GM12801 (cell line): ENCODE results near the gene ATP10A.

Experiments
- CTCF ChIP-seq: IDR thresholded peaks from one replicate; pipeline ENCODE4 v1.5.1; 2011; ENCODE audit warnings: control low read depth; ENCODE audit not compliant: insufficient read length; ENCODE audit errors: extremely low read depth

The ATP10A gene

GRCh38 chr15:25689592-25689991 lies 173.5 kb downstream of the ATP10A start:
- TF ChIP-seq CTCF: no peak

DNA sequence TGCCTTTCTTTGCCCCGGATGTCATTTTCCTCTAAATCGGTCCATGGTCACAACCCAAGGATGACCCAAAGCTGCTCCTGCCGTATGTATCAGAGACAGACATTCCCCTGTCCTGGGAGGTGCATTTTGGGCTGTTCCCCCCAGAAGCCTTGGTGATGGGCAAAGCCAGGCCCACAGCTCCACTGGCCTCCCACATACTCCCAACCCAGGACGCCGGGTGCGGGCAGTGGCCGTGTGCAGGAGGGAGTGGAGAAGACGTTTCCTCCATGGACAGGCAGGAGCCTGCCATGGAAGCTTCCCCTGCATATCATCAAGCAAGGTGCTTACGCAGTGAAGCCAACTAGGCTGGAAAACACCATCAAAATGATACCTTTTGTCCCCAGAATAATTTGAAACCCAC lies 175.0 kb downstream of the ATP10A start:
- TF ChIP-seq CTCF: no peak

DNA sequence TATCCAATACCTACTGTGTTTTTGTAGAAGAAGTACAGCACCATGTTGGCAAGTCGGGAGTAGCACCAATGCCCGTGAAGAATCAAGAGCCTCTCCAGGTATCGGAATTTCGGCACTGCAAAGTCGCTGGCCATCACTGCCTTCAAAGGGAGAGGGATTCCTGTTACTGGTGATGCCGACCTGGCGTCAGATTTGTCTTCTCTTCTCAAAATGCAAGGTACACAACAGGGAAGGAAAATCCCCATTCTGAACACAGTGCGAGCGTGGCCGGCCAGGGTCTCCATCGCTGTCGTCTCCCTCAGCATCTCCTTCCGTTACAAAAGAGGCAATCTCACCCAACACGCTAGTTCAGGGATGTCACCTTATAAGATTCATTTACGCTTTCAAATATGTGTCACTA lies 175.4 kb downstream of the ATP10A start:
- no peak for TF ChIP-seq CTCF

- TF ChIP-seq CTCF: no peak
Observed at GRCh38 chr15:25687276-25687675, 175.9 kb downstream of the ATP10A start.

DNA sequence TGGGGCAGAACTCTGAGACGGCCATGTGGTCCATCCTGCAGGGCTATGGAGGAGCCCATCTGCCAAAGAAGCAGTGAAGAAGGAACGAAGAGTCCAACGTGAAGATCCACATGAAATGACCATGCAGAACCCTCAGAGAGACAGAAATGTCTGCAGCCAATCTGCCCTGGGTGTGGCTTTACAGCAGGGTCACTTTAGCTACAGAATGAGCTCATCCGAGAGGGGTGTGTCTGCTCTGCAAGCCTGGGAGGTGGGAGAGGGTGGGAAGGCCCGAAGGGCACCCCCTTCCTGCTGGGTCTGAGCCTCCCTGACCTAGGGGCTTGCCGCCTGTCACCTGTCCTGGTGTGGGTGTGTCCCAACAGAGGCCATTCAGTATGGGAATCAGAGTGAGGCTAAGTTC lies 176.3 kb downstream of the ATP10A start:
- no peak for TF ChIP-seq CTCF

DNA sequence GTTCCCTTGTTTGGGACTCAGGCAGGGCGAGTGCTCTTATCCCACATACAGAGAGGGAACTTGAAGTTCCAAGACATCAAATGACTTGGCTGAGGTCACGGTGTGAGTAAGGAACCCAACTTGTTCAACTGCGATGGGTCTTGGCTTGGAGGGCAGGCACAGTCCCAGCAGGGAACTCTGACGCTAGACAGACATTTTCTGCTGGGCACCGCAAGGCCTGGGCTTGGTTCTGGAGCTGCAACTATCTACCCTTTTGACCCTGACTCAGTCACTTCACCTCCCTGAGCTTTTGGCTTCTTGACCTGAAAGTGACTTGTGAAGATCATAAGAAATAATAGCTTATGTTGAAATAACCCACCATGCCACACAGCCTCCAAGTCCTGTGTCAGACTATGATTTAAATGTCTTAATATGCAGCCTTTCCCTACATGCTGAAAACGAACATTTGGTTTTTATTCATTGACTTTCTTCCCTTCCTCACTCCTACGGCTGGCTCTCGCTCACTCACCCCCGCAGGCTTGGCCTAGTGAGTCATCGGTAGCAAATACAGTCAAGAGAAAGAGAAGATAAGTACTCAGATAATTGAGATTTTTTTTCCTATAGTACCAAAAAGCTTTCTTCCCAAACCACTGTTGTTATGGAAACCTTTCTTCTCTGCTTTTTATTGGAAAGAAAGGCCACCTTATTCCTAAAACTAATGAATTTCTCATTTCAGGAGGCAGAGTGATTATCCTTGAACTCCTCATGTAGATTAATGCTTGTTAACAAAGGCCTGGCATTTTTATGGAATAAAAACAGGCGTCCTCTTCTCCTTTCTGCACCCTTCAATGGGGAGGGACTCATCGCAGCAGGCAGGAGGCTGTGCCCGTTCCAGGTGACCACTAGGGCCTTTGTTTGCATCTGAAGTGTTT lies 178.4 kb downstream of the ATP10A start:
- no peak for TF ChIP-seq CTCF

DNA sequence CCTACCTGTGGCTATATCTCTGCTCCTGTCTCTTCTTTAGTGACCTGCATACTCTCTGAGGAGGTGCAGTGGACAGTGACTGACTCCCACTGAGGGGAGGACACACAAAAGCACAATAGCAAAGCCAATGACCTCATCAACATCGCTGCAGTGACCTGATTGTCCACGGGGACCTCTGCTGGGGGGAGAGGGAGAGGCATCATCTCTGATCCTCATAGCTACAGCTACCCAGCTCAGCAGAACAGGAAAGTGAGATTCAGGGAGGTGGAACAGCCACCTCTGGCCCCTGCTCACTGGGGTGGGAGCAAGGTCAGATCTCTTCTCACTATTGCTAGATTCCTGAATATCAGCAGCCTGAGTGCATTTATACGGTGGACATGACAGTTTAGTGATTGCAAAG lies 179.2 kb downstream of the ATP10A start:
- no peak for TF ChIP-seq CTCF
